Stimulated activated CD8-positive, alpha-beta memory T cell treated with anti-CD3 and anti-CD28 coated beads, Interleukin-7, amount 100 ng/mL, for 48 hours (primary cell): ENCODE results near the gene ALKBH4.
A peak's percentile ranks its signal among the peaks of the same experiment; 100 is the strongest.
"Not testable (repeated sequence)": the region's sequence is repeated elsewhere in the genome, so short reads cannot be mapped to it uniquely, and the experiment has no call there.

ENCODE experiments used
- DNase-seq, 2 donors: peaks; one replicate each; pipeline ENCODE4 v3.0.0-alpha.2; 2020; ENCODE audit warnings: low read depth in 1 of 2; ENCODE audit errors: extremely low read depth in 1 of 2

Gene ALKBH4

DNA sequence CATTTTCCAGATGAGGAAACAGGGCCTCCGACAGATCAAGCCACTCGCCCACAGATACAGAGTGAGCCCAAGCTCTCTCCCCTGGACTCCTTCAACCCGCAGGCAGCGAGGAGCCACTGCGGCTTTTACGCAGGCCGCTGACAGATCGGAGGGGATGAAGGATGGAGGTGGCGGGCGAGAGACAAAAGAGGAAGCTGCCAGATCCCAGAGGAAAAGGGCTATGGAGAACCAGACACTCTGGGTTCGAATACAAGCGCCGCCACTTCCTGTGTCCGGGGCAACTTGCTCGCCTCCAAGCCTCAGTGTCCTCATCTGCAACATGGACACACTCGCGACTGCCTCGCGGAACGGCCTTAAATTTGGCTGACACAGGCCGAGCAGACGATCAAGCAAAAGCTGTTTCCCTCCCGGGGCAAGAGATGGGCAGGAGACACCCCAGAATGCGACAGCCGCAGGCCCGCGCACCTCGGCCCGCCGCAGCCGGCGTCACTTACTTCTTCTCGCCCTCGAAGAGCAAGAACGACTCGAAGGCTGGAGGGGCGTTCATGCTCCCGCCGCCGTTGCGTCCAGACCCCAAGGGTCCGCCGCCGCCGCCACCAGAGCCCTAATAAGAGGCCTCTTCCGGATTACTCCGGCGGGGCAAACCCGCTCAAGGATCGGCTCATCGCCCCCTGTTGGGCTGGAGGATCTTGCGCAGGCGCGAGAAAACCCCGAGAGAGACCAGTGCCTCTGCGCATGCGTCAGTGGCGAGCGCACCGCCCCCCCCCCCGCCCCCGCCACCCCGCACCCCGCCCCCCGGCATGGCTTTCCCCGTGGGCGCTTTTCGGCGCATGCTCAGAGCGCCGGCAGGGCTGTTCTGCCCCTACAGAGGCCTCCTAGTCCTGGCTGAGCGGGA is 13.9 kb upstream of the ALKBH4 start, which contains the start of gene POLR2J:
Gene POLR2J (minus strand): TSS at position 609 of the 895 bp plus-strand sequence. CDS start 62 bp downstream, at position 547.
- peak; percentile 78 to 96 for DNase-seq

- DNase-seq = not testable (repeated sequence)
These were observed 10.2 kb upstream of the ALKBH4 start for GRCh38 chr7:102474736-102475435.

- not testable (repeated sequence) for DNase-seq
These were observed 9.5 kb upstream of the ALKBH4 start for GRCh38 chr7:102474116-102474515.

- no peak for DNase-seq
These were observed 8.8 kb upstream of the ALKBH4 start for GRCh38 chr7:102473271-102473991.

DNA sequence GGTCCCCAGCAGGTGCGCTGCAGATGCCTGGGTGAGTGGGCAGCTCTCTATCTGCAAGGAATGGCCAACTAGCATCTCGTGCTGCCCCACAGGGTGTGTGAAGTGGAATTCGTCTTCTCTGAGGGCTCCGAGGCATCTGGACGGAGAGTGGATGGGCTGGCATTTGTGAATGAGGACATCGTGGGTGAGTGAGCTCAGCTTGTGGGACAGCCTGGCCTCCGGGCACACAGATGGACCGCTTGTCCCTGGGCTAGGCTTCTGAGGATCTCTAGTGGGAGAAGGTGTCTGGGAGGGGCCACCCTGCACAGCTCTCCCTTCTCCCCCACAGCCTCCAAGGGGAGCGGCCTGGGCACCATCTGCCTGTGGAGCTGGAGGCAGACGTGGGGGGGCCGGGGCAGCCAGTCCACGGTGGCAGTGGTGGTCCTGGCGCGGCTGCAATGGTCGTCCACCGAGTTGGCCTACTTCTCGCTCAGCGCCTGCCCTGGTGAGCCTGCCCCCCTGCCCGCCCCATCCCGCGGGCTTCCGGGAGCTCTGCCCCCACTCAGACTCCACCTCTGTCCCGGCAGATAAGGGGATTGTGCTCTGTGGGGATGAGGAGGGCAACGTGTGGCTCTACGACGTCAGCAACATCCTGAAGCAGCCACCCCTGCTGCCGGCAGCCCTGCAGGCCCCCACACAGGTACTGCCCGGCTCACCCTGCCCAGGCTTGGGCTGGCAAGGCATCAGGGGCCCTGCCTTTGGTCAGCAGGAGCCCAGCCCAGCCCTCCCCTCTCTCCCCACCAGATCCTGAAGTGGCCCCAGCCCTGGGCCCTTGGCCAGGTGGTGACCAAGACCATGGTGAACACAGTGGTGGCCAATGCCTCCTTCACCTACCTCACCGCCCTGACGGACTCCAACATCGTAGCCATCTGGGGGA is 7.7 kb upstream of the ALKBH4 start:
- DNase-seq = no peak

DNA sequence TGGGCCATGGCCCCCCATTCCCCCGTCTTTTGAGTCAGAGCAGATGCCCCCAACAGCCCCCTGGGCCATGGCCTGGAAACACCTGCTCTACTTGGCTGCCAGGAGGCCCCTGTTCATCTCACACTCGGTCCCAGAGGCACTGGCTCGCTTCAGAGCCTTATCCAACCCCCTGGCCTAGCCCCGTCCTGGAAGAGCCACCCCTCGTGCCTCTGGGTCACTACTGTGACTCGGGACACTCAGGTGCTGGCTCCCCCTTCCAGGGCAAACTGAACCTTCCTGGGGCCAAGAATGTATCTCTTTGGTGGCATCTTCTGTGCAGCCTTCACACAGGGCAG is 7.1 kb upstream of the ALKBH4 start:
- DNase-seq = no peak

- no peak for DNase-seq
These were observed 5.5 kb upstream of the ALKBH4 start for GRCh38 chr7:102469972-102470825.

DNA sequence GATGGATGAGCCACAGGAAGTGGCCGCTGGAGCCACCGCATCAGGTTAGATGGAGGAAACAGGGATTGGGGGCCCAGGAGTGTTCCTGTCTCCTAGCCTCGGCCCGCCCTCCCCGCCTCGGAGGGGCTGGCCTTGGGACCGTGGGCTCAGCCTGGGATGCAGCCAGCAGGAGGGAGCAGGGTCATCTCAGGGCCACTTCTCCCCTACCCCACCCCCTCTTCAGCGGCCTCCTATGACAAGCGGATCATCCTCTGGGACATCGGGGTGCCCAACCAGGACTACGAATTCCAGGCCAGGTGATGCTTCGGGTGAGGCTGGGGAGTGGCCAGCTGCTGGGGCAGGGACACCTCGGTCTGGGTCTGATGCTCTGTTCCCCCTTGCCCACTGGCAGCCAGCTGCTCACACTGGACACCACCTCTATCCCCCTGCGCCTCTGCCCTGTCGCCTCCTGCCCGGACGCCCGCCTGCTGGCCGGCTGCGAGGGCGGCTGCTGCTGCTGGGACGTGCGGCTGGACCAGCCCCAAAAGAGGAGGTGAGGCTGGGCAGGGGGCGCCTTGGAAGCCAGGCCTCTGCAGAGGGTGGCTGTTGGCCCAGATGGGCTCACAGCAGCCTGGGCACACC is 4.8 kb upstream of the ALKBH4 start:
- DNase-seq = no peak

GRCh38 chr7:102468478-102469350 is 4.1 kb upstream of the ALKBH4 start:
- no peak for DNase-seq

- no peak for DNase-seq
These were observed 3.2 kb upstream of the ALKBH4 start for GRCh38 chr7:102467581-102468477.

DNA sequence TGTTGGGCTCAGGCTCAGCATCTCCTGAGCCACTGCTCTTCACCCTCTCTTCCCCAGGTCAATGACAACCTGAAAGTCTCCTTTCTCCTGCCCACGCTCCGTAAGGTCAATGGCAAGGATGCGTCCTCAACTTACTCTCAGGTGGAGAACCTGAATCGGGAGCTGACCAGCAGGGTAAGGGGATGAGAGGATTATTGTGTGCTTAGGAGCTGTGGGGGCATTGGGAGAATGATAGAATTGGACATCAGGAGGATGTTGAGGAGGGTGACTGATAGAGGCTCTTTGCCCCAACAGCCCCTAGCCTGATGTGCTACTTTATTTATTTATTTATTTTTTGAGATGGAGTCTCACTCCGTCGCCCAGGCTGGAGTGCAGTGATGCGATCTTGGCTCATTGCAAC is 1.4 kb upstream of the ALKBH4 start:
- no peak for DNase-seq

- DNase-seq = no peak
These were observed 654 bp downstream of the ALKBH4 start for GRCh38 chr7:102463841-102464576.

GRCh38 chr7:102460467-102460866 is 4.2 kb downstream of the ALKBH4 start:
- no peak for DNase-seq

GRCh38 chr7:102459221-102459844 is 5.3 kb downstream of the ALKBH4 start:
- no peak for DNase-seq

GRCh38 chr7:102457352-102457924 is 7.2 kb downstream of the ALKBH4 start:
- DNase-seq = no peak

- DNase-seq = no peak
These were observed 8.3 kb downstream of the ALKBH4 start for GRCh38 chr7:102456327-102456726.
